NCI-H2107 (cell line): ENCODE data around the gene GPR12.

Experiments
- DNase-seq: peaks from one replicate; lab custom pipeline; 2025; lab: John Stamatoyannopoulos, UW

Gene GPR12

DNA sequence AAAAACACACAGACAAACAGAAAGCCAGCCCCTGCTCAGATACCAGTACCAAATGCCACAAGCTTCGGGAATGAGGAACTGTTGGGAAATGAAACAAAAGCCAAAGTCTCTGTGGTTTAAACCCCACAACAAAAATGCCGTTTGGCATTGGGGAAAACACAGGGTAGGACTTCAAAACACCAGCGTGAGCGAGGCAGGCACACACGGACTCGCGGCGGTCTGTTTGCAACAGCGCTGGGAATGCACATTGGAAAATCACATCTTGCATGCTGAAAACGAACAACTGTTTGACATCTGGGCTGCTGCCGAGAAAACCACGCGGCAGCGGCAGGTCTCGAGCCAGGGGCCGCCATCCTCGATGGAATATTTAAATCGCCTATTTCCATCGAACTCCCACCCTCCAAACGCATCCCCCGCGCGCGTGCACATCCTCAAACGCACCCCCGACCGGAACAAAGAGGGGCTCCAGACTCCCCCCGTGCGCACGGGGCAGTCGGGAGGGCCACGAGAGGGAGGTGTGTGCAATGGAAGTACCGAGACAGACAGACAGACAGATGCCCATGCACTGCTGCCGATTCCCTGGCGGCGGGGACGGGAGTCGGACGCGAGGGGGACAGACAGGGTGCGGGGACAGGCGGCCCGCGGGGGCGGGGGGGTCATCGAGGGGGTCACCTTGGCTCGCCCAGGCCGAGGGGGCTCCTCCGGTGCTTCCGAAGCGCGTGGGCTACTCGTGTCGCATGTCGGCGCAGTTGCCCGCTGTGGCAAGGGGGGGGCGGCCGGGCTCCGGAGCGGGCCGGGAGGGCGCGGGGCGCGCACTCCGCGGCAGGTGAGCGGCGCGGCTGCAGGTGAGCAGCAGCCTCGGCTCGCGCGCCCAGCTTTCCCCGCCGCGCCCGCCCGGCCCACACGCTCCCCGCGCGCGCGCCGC, at the start of gene GPR12:
GPR12 (minus strand) TSS at position 880 of the 925 bp plus-strand sequence. CDS start 959 bp downstream, outside the sequence.
- no peak for DNase-seq

DNA sequence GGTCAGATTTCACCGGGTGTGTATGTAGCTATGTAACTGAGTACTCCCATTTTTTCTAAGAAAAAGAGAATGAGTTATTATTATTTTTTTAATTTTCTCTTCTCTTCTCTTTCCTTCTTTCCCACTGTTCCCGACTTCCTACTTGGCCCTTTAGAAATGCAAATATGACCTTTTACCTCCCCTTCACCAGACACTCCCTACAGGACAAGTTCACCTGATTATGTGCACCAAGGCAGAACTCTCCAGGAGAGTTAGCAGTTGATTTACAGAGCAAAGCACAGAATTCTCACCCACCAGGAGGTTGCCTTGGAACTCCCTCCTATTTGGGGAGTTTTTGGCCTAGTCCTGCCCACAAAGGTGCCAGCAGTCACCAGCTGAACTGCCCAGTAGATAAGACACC, 49.5 kb upstream of the GPR12 start:
- DNase-seq, result no peak

DNA sequence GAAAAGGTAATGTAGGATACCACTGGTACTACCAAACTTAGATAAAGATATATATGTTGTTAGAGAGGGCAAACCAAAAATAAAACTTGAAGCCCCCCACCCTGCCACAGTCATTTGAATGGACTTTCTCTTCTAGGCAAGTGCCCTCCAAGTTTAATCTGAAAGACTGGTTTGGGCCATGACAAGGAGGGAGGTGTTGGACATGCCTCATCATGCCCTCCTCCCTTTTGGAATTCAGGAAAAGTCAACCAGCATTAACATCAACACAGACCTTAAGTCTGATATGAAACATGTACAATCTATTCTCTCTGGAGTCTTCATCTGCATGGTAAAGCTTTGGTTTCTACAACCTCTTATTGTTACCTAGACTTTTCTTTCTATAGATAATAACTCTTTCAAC, 46.3 kb upstream of the GPR12 start:
- DNase-seq, result no peak

GRCh38 chr13:26787961-26788360, 27.4 kb upstream of the GPR12 start:
- DNase-seq, result no peak

GRCh38 chr13:26786651-26787295, 26.2 kb upstream of the GPR12 start:
- no peak for DNase-seq

DNA sequence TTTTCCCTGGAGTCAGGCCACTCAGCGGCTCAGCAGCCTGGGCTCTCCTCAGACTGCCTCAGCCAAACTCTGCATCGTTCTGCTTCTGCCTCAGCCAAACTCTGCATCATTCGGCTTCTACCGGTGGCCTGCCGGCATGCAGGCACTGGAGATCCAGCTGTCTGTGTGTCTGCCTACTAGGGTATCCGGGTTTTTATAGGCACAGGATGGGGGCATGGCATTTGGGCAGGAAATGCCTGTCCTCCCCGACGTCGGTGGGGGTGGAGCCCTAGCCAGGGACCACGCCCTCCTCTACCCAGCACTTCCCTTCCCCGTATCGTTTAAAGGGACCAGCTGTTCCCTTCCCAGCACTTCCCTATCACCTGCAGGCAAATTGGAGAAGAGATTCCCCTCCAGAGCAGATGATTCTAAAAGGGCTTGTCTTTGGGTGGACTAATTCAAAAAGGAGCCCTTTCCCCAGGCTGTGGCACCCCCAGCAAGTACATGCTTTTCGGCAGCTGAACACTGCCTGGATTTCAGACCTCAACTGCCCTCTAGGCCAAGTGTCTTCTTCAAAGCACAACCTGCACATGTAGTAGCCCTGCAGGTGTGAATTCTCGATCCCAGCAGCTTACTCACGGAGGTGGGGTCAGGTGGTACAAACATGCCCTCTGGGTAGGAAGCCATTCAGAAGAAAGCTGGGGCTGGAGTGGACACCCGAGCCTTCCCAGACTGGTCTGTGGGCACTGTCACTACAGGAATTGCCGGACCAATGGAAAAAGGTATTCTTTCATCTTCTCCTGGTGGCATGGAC, 25.4 kb upstream of the GPR12 start:
- DNase-seq, result no peak

DNA sequence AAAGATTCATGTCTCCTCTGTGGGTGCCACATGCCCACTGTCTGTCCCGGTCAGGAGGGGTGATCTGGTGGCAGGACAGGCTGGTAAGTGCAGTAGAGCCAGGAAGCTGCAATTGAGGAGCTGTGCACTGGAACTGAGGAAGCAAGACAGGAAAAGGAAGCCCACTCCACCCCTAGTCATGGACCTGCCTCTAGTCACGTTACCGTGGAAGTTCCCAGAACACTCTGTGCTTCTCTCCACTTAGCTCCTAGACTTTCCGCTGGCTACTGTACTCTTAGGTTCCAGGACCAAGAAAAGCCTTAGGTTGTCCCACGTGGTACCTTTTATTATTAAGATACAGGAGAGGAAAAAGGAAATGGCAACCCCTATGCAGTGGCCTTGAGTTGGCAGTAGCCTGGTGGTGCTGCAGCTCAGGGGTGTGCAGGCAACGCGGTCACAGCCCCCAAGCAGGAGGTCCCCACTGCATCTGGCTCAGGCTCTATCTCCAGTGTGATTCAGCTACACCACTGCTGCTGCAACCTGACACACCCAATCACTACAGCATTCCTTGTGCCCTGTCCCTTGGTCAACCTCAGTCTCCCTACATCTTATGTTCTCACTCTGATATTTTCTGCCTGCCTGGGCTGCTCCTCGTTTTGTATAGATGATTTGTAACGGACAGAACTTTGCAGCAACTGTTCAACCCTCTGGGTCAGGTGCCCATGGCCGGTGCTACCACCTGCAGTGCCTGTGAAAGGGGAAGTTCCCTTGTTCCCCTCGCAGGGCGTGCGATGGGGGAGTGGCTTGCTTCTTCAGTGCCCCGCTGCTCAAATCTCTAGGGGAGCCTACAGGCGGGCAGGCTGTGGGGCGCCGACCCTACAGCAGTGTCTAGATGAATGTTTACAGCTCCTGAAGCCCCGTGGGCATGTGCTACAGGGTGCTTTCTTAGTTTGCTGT, 24.4 kb upstream of the GPR12 start:
- no peak for DNase-seq

- no peak for DNase-seq
These were observed 19.8 kb upstream of the GPR12 start for GRCh38 chr13:26780411-26780810.

- no peak for DNase-seq
These were observed 18.7 kb upstream of the GPR12 start for GRCh38 chr13:26779321-26779720.

DNA sequence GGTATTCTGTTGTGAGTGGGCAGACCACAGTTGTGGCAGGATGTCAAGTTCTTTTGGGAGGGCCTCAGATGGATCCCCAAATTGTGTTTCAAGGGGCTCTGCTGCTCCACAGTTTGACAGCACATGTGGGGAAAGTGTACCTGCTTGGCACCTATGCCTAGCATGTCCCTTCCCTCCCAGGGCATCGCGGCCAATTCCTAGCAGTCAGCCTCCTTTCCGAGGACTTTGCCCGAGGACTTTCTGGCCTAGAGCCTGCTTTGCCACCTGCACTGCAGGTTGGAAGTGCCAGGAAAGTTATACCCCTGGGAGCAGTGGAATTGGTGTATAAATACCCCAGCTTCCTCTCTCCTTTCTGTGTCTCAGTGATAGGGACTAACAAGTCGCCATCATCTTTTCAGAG, 11.9 kb upstream of the GPR12 start:
- DNase-seq, result no peak

GRCh38 chr13:26771796-26772195, 11.2 kb upstream of the GPR12 start:
- no peak for DNase-seq

- no peak for DNase-seq
These were observed 2.3 kb upstream of the GPR12 start for GRCh38 chr13:26762745-26763345.

- DNase-seq, result no peak
These were observed 421 bp upstream of the GPR12 start for GRCh38 chr13:26760832-26761582.

DNA sequence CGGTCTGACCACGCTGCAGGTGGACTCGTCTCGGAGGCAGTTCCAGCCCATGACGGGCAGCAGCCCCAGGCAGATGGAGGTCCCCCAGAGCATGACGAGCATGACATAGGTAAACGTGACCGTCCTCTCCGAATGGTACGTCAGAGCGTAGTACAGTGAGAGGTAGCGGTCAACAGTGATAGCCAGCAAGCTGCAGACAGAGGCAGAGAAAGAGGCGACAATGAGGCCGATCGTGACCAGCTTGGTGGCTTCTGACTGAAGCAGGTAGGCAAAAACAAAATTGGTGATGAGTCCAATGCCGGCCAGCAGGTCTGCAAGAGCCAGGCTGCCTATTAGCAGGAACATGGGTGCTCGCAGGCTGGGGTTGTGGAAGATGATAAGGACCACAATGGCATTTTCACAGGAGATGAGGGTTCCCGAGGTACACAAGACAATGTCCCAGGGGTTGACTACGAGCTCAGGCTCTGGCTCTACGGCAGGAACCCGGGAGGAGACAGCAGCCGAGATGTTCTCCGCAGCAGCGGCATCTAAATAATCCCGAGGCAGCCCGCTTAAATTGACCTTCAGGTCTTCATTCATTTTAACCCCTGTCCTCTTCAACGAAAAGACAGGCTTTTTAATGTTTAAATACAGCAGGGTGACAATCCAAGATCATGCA, 1.2 kb downstream of the GPR12 start:
- DNase-seq, result no peak

GRCh38 chr13:26758496-26759157, 2.0 kb downstream of the GPR12 start:
- no peak for DNase-seq

- no peak for DNase-seq
These were observed 3.6 kb downstream of the GPR12 start for GRCh38 chr13:26756961-26757360.

GRCh38 chr13:26752671-26753070, 7.9 kb downstream of the GPR12 start:
- no peak for DNase-seq

GRCh38 chr13:26749905-26750304, 10.7 kb downstream of the GPR12 start:
- DNase-seq, result no peak

- DNase-seq, result no peak
These were observed 11.3 kb downstream of the GPR12 start for GRCh38 chr13:26749285-26749684.
